GM23338 (cell line): ENCODE measurements around the gene NECTIN2.
"Not testable (repeated sequence)": the region's sequence is repeated elsewhere in the genome, so short reads cannot be mapped to it uniquely, and the experiment has no call there.

ENCODE experiments used
- CREB1 ChIP-seq: fragments of 250-450 bp; sonication (Bioruptor Pico); IDR thresholded peaks from 2 replicates; pipeline ENCODE4 v1.5.0; 2020; ENCODE audit warnings: low read depth, mild to moderate bottlenecking, moderate library complexity
- CTCF ChIP-seq, 2 experiments: fragments of 200-600 bp in 1 of 2; sonication (generic) in 1 of 2; conservative IDR thresholded peaks; 2 replicates each; pipeline versions ENCODE4 v1.5.1 to v1.6.1; 2016 to 2017; ENCODE audit warnings: antibody characterized with exemption in 2 of 2, low read depth in 2 of 2, mild to moderate bottlenecking in 2 of 2, moderate library complexity in 1 of 2
- EZH2 ChIP-seq: fragments of 200-600 bp; sonication (generic); IDR thresholded peaks from one replicate; pipeline ENCODE4 v1.8.0; 2017; ENCODE audit warnings: antibody characterized with exemption, mild to moderate bottlenecking, low read depth; ENCODE audit not compliant: unreplicated experiment
- EZH2phosphoT487 ChIP-seq: fragments of 200-600 bp; sonication (generic); IDR thresholded peaks from one replicate; pipeline ENCODE4 v1.8.1; 2018; ENCODE audit warnings: antibody characterized with exemption; ENCODE audit not compliant: unreplicated experiment
- JUNB ChIP-seq: IDR thresholded peaks from one replicate; pipeline ENCODE4 v1.6.1; 2016; ENCODE audit warnings: antibody characterized with exemption; ENCODE audit not compliant: unreplicated experiment
- NANOG ChIP-seq: IDR thresholded peaks from 2 replicates; pipeline ENCODE4 v1.6.1; 2016; ENCODE audit warnings: antibody characterized with exemption, borderline replicate concordance
- POLR2AphosphoS5 ChIP-seq: IDR thresholded peaks from 2 replicates; pipeline ENCODE4 v1.6.1; 2016; ENCODE audit warnings: antibody characterized with exemption, low read depth
- REST ChIP-seq: IDR thresholded peaks from one replicate; pipeline ENCODE4 v1.6.1; 2018; ENCODE audit warnings: antibody characterized with exemption; ENCODE audit not compliant: unreplicated experiment
- STAT1 ChIP-seq: IDR thresholded peaks from one replicate; pipeline ENCODE4 v1.6.1; 2016; ENCODE audit warnings: antibody characterized with exemption; ENCODE audit not compliant: unreplicated experiment
- ZNF114 ChIP-seq: fragments of 250-450 bp; sonication (Bioruptor Pico); IDR thresholded peaks from 2 replicates; pipeline ENCODE4 v1.5.0; 2020; ENCODE audit warnings: mild to moderate bottlenecking, moderate library complexity
- ZNF331 ChIP-seq: fragments of 250-450 bp; sonication (Bioruptor Pico); IDR thresholded peaks from 2 replicates; pipeline ENCODE4 v1.5.0; 2020; ENCODE audit warnings: low read depth, mild to moderate bottlenecking, moderate library complexity
- ZNF462 ChIP-seq: fragments of 250-450 bp; sonication (Bioruptor Pico); IDR thresholded peaks from 2 replicates; pipeline ENCODE4 v1.5.0; 2020; ENCODE audit warnings: mild to moderate bottlenecking, moderate library complexity

DNA sequence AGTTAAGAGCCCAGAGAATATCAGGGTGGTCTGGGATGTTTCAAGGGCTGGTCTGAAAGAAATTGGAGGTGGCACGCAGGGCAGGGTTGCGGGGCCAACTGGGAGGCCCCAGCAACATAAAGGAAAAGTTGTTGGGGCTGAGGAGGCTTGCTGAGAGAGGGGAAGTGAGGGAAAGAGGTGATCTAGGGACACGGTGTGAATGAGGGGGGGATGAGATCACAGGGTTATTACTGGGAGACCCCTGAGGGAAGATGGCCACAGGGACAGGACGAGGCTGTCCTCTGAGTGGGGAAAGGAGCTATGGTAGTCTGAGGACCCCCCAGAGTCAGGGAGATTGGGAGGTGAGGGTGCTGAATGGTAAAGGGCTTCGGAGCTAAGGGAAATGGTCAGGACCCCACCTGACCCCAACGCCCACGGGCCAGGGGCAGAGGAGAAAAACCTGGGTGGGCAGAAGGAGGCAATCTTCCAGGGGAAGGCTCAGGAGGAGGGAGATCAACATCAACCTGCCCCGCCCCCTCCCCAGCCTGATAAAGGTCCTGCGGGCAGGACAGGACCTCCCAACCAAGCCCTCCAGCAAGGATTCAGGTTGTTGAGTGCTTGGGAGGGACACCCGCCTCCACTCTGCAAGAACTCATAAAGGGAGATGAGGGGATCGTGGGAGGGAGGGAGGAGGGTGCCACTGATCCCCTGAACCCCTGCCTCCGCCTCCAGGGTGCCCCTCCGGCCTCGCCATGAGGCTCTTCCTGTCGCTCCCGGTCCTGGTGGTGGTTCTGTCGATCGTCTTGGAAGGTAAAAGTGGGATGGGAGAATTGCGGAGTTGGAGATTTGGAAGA, 80.4 kb downstream of the NECTIN2 start:
- TF ChIP-seq CTCF (conservative IDR thresholded peaks at IDR 0.05; ENCODE audit: low read depth in 2 of 2); CREB1 (CRISPR knock-in tag); REST; EZH2; EZH2phosphoT487; POLR2AphosphoS5; ZNF114; JUNB; ZNF331; ZNF462 (CRISPR knock-in tag); STAT1; NANOG: not testable (repeated sequence)
